IMR-90 (cell line): ENCODE data around the gene YBEY. TPM values are rescaled to one million over a fixed set of nuclear protein-coding genes. Genes with fewer than 3 reads are reported as not detected.
A peak's percentile ranks its signal among the peaks of the same experiment; 100 is the strongest.

Experiments
- ATAC-seq: fragments of 200-7000 bp; cut with Tn5 transposase; 2 replicates; pipeline ENCODE4 v1.9.1; 2020; ENCODE audit warnings: low read depth, mild to moderate bottlenecking, moderate library complexity
- BruUV-seq: library from RNA; stranded (reverse); fragments of 400-500 nt; replicated peaks from 2 replicates; lab custom pipeline; 2021; lab: Mats Ljungman, UMichigan
- CTCF ChIA-PET: fragments of 300-600 bp; formaldehyde crosslinking; extraction: SDS; loops from one replicate; lab custom pipeline; 2021; ENCODE audit warnings: antibody characterized with exemption; lab: Yijun Ruan, JAX
- POLR2A ChIA-PET: fragments of 300-600 bp; sonication (Branson Sonifier 250); formaldehyde crosslinking; loops from one replicate; lab custom pipeline; 2022; ENCODE audit warnings: antibody characterized with exemption; ENCODE audit not compliant: unreplicated experiment; lab: Charles Lee
- DNase-seq: peaks from one replicate; pipeline ENCODE4 v3.0.0; 2013
- H2AFZ ChIP-seq: replicated peaks from 2 replicates; pipeline ENCODE3; 2013; ENCODE audit warnings: low read length, mild to moderate bottlenecking; ENCODE audit not compliant: poor library complexity
- H2AK5ac ChIP-seq: 2 replicates; pipeline ENCODE4 v1.6.1; 2013; ENCODE audit warnings: low read depth, low read length, inconsistent platforms
- H2AK9ac ChIP-seq: replicated peaks from 2 replicates; pipeline ENCODE3; 2013; ENCODE audit warnings: mild to moderate bottlenecking, low read depth, low read length, moderate library complexity; ENCODE audit not compliant: poor library complexity
- H2BK120ac ChIP-seq: 2 replicates; pipeline ENCODE4 v1.6.1; 2013; ENCODE audit warnings: low read depth, low read length, inconsistent platforms
- H2BK15ac ChIP-seq: 3 replicates; pipeline ENCODE4 v1.6.1; 2013; ENCODE audit warnings: low read depth, low read length, inconsistent platforms
- H2BK20ac ChIP-seq: 2 replicates; pipeline ENCODE4 v1.6.1; 2013; ENCODE audit warnings: low read depth, mild to moderate bottlenecking, inconsistent platforms, low read length, moderate library complexity
- H2BK5ac ChIP-seq: 2 replicates; pipeline ENCODE4 v1.6.1; 2013; ENCODE audit warnings: mild to moderate bottlenecking, low read depth, low read length, inconsistent platforms; ENCODE audit not compliant: poor library complexity, severe bottlenecking
- H3K14ac ChIP-seq: replicated peaks from 2 replicates; pipeline ENCODE4 v1.6.1; 2013; ENCODE audit warnings: low read depth, low read length, inconsistent platforms
- H3K18ac ChIP-seq: 2 replicates; pipeline ENCODE4 v1.6.1; 2013; ENCODE audit warnings: low read depth, low read length, control low read depth
- H3K23ac ChIP-seq: 2 replicates; pipeline ENCODE4 v1.6.1; 2013; ENCODE audit warnings: low read depth, low read length, inconsistent platforms
- H3K27ac ChIP-seq: 2 replicates; pipeline ENCODE4 v1.5.1; 2013; ENCODE audit warnings: mild to moderate bottlenecking, control low read depth, low read length; ENCODE audit not compliant: insufficient read depth
- H3K27me3 ChIP-seq: 2 replicates; pipeline ENCODE4 v1.6.1; 2013; ENCODE audit warnings: low read length; ENCODE audit not compliant: control insufficient read depth, insufficient read depth
- H3K36me3 ChIP-seq: 2 replicates; pipeline ENCODE4 v1.6.1; 2013; ENCODE audit warnings: low read length, mixed read lengths; ENCODE audit not compliant: control insufficient read depth, insufficient read depth
- H3K4ac ChIP-seq: 2 replicates; pipeline ENCODE4 v1.6.1; 2013; ENCODE audit warnings: low read depth, low read length, inconsistent platforms
- H3K4me1 ChIP-seq: 2 replicates; pipeline ENCODE4 v1.6.1; 2013; ENCODE audit warnings: low read length, mixed read lengths; ENCODE audit not compliant: control insufficient read depth, insufficient read depth
- H3K4me2 ChIP-seq: 2 replicates; pipeline ENCODE4 v1.6.1; 2013; ENCODE audit warnings: low read depth, mild to moderate bottlenecking, control low read depth, low read length, moderate library complexity
- H3K4me3 ChIP-seq: 2 replicates; pipeline ENCODE4 v1.5.1; 2013; ENCODE audit warnings: low read depth, mild to moderate bottlenecking, control low read depth, low read length, moderate library complexity; ENCODE audit not compliant: insufficient read depth
- H3K56ac ChIP-seq: 2 replicates; pipeline ENCODE4 v1.6.1; 2013; ENCODE audit warnings: low read length, inconsistent platforms; ENCODE audit not compliant: insufficient read depth; ENCODE audit errors: extremely low read depth
- H3K79me1 ChIP-seq, 2 experiments: 2 replicates each; pipeline ENCODE4 v1.6.1; 2013; ENCODE audit warnings: low read length in 2 of 2, inconsistent platforms in 1 of 2, low read depth in 1 of 2
- H3K9ac ChIP-seq: 2 replicates; pipeline ENCODE4 v1.6.1; 2013; ENCODE audit warnings: low read depth, low read length, control low read depth
- H3K9me1 ChIP-seq: 2 replicates; pipeline ENCODE4 v1.6.1; 2013; ENCODE audit warnings: low read length, inconsistent platforms; ENCODE audit not compliant: insufficient read depth
- H3K9me3 ChIP-seq: 2 replicates; pipeline ENCODE4 v1.6.1; 2013; ENCODE audit warnings: low read length; ENCODE audit not compliant: control insufficient read depth, insufficient read depth
- H4K20me1 ChIP-seq: 2 replicates; pipeline ENCODE4 v1.6.1; 2013; ENCODE audit warnings: low read length, inconsistent platforms; ENCODE audit not compliant: insufficient read depth
- H4K5ac ChIP-seq: 2 replicates; pipeline ENCODE4 v1.6.1; 2013; ENCODE audit warnings: mild to moderate bottlenecking, low read depth, low read length, control low read depth
- H4K8ac ChIP-seq, 2 experiments: 2 replicates each; pipeline ENCODE4 v1.6.1; 2013; ENCODE audit warnings: low read depth in 2 of 2, low read length in 2 of 2, control low read depth in 1 of 2, inconsistent platforms in 1 of 2
- H4K91ac ChIP-seq: 2 replicates; pipeline ENCODE4 v1.6.1; 2013; ENCODE audit warnings: low read depth, low read length, inconsistent platforms; ENCODE audit not compliant: insufficient read depth
- BHLHE40 ChIP-seq: fragments of 150-350 bp; IDR thresholded peaks from 2 replicates; pipeline ENCODE4 v1.6.1; 2016; ENCODE audit warnings: mild to moderate bottlenecking, low read depth, low read length
- CHD1 ChIP-seq: IDR thresholded peaks from 2 replicates; pipeline ENCODE4 v1.6.1; 2012; ENCODE audit warnings: low read depth, low read length, improper control_type of control experiment
- MAFK ChIP-seq: IDR thresholded peaks from 2 replicates; pipeline ENCODE4 v1.6.1; 2012; ENCODE audit warnings: low read depth, low read length, improper control_type of control experiment
- MXI1 ChIP-seq: IDR thresholded peaks from 2 replicates; pipeline ENCODE4 v1.6.1; 2012; ENCODE audit warnings: low read depth, mild to moderate bottlenecking, low read length, moderate library complexity, borderline replicate concordance
- NFE2L2 ChIP-seq: fragments of 150-350 bp; IDR thresholded peaks from 2 replicates; pipeline ENCODE4 v1.6.1; 2016; ENCODE audit warnings: low read depth, mild to moderate bottlenecking, low read length
- RAD21 ChIP-seq: IDR thresholded peaks from 2 replicates; pipeline ENCODE4 v1.6.1; 2012; ENCODE audit warnings: low read length, improper control_type of control experiment
- SMC3 ChIP-seq: fragments of 150-350 bp; IDR thresholded peaks from 2 replicates; pipeline ENCODE4 v1.6.1; 2016; ENCODE audit warnings: low read depth, mild to moderate bottlenecking, antibody characterized with exemption, low read length, moderate library complexity
- WGBS, 2 experiments: methylation state at CpG; one replicate each; pipeline versions ENCODE4 v1.1.5 to v1.1.7; 2013; ENCODE audit warnings: missing lambda C conversion rate in 2 of 2; ENCODE audit not compliant: insufficient read length in 1 of 2; ENCODE audit errors: extremely low coverage in 2 of 2; 5-methylcytosine and 5-hydroxymethylcytosine counted together
- dilution Hi-C: fragments of 300-500 bp; cut with HindIII; formaldehyde crosslinking; loops from one replicate; pipeline ENCODE4 v1.14.3; 2018; ENCODE audit warnings: low sequenced_read_pairs; ENCODE audit not compliant: unreplicated experiment
- in situ Hi-C: fragments of 300-500 bp; cut with MboI; formaldehyde crosslinking; loops from 3 replicates; pipeline ENCODE4 v1.14.3; 2019; ENCODE audit warnings: low sequenced_read_pairs, inconsistent platforms, mixed read lengths
- intact Hi-C: fragments of 100-400 bp; cut with micrococcal nuclease; formaldehyde crosslinking; loops from 2 replicates; pipeline ENCODE4 v1.10.0; 2022
- polyA plus RNA-seq, 3 experiments: library from polyadenylated mRNA; depleted of rRNA; stranded (reverse); fragments of >200 nt; gene quantifications; 2 replicates each; pipeline ENCODE4 v1.2.3, GENCODE V29; 2012; ENCODE audit warnings: low replicate concordance in 1 of 3
- total RNA-seq: library from RNA; depleted of rRNA; stranded (reverse); fragments of >200 nt; gene quantifications from 2 replicates; pipeline ENCODE4 v1.2.3, GENCODE V29; 2012
- TF ChIP-seq, protein P1 (sequence below): fragments of 150-350 bp; IDR thresholded peaks from 2 replicates; pipeline ENCODE4 v1.6.1; 2017; ENCODE audit warnings: mild to moderate bottlenecking, antibody characterized with exemption, low read length, low read depth
- TF ChIP-seq, protein P2 (sequence below): fragments of 150-350 bp; IDR thresholded peaks from 2 replicates; pipeline ENCODE4 v1.6.1; 2016; ENCODE audit warnings: low read depth, mild to moderate bottlenecking, low read length, moderate library complexity, borderline replicate concordance
- TF ChIP-seq, protein P3 (sequence below): conservative IDR thresholded peaks from 2 replicates; pipeline ENCODE4 v1.5.1; 2012; ENCODE audit warnings: mild to moderate bottlenecking, low read depth, low read length, improper control_type of control experiment

The YBEY gene
- total and polyA plus RNA-seq, 2 of the 4 experiments (the other 2 are of a cell fraction): 5.9 to 26.2 TPM

DNA sequence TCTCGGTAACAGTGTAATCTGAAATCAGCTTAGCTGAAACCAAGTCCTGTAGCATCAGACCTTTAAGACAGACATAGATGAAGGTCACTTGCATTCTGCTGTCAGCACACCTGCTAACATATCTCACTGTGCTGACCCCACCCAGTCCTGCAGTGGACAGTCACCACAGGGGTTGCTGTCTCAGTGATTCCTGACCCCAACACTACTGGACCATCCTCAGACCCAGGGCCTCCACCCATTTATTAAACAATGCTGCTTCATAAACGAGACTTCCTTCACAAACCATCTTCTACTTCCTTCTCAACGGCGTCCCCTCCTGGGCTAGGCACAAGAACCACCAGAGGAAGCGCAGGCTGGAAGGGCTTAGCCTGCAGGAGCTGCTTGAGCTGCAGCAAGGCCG, 39.8 kb upstream of the YBEY start:
- DNase-seq: no peak
- Histone ChIP-seq H3K79me1 (peaks cover 8 to 24% of the 10 kb centered on the region in 2 experiments; a peak in 3 of 4 replicates), H3K4me2 (no peak overlapping the region), H3K9ac (no peak overlapping the region), H2AK9ac (peak overlapping the region; percentile 47), H3K56ac (no peak overlapping the region), H3K4me1 (no peaks in the 10 kb centered on the region), H3K9me1 (peaks cover 16% of the 10 kb centered on the region), H3K9me3 (no peaks in the 10 kb centered on the region), H2BK20ac (no peak overlapping the region), H3K36me3 (peaks cover 68% of the 10 kb centered on the region), H4K20me1 (peaks cover 6% of the 10 kb centered on the region), H2AFZ (no peak overlapping the region), H2BK120ac (no peak overlapping the region), H2BK5ac (no peak overlapping the region), H3K18ac (no peak overlapping the region), H2AK5ac (no peak overlapping the region), H3K27me3 (no peaks in the 10 kb centered on the region), H3K14ac (no peak overlapping the region), H3K23ac (no peak overlapping the region), H3K4ac (no peak overlapping the region), H3K4me3 (no peak overlapping the region), H3K27ac (no peak overlapping the region), H4K8ac (no peak overlapping the region), H4K5ac (no peak overlapping the region), H2BK15ac (no peak overlapping the region), H4K91ac (no peak overlapping the region)
- ChIA-PET POLR2A (no interaction called here), CTCF (no interaction called here)
- intact Hi-C loops: no loop called here
- no TSS peak for BruUV-seq
- dilution Hi-C loops: no loop called here
- TF ChIP-seq SMC3: no peak
- no peak for TF ChIP-seq BHLHE40
- no peak for TF ChIP-seq MAFK
- TF ChIP-seq, protein P1, sequence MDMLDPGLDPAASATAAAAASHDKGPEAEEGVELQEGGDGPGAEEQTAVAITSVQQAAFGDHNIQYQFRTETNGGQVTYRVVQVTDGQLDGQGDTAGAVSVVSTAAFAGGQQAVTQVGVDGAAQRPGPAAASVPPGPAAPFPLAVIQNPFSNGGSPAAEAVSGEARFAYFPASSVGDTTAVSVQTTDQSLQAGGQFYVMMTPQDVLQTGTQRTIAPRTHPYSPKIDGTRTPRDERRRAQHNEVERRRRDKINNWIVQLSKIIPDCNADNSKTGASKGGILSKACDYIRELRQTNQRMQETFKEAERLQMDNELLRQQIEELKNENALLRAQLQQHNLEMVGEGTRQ: no peak
- no peak for TF ChIP-seq NFE2L2
- TF ChIP-seq, protein P2, sequence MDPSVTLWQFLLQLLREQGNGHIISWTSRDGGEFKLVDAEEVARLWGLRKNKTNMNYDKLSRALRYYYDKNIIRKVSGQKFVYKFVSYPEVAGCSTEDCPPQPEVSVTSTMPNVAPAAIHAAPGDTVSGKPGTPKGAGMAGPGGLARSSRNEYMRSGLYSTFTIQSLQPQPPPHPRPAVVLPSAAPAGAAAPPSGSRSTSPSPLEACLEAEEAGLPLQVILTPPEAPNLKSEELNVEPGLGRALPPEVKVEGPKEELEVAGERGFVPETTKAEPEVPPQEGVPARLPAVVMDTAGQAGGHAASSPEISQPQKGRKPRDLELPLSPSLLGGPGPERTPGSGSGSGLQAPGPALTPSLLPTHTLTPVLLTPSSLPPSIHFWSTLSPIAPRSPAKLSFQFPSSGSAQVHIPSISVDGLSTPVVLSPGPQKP: no peak
- no peak for TF ChIP-seq CHD1
- TF ChIP-seq, protein P3, sequence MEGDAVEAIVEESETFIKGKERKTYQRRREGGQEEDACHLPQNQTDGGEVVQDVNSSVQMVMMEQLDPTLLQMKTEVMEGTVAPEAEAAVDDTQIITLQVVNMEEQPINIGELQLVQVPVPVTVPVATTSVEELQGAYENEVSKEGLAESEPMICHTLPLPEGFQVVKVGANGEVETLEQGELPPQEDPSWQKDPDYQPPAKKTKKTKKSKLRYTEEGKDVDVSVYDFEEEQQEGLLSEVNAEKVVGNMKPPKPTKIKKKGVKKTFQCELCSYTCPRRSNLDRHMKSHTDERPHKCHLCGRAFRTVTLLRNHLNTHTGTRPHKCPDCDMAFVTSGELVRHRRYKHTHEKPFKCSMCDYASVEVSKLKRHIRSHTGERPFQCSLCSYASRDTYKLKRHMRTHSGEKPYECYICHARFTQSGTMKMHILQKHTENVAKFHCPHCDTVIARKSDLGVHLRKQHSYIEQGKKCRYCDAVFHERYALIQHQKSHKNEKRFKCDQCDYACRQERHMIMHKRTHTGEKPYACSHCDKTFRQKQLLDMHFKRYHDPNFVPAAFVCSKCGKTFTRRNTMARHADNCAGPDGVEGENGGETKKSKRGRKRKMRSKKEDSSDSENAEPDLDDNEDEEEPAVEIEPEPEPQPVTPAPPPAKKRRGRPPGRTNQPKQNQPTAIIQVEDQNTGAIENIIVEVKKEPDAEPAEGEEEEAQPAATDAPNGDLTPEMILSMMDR: no peak
- TF ChIP-seq MXI1: no peak
- no peak for TF ChIP-seq RAD21
- no peak for ATAC-seq
- in situ Hi-C loops: no loop called here
- 95% methylated on average over 6 of the region's 6 CpGs; no CpG with 5 or more reads in 1 of the 2 experiments for WGBS, 2 experiments
